SKM-1 (cell line): ENCODE data around the gene OTX2.

Experiments
- DNase-seq: peaks from one replicate; lab custom pipeline; 2025; ENCODE audit not compliant: unreplicated experiment; lab: John Stamatoyannopoulos, UW

OTX2 gene

DNA sequence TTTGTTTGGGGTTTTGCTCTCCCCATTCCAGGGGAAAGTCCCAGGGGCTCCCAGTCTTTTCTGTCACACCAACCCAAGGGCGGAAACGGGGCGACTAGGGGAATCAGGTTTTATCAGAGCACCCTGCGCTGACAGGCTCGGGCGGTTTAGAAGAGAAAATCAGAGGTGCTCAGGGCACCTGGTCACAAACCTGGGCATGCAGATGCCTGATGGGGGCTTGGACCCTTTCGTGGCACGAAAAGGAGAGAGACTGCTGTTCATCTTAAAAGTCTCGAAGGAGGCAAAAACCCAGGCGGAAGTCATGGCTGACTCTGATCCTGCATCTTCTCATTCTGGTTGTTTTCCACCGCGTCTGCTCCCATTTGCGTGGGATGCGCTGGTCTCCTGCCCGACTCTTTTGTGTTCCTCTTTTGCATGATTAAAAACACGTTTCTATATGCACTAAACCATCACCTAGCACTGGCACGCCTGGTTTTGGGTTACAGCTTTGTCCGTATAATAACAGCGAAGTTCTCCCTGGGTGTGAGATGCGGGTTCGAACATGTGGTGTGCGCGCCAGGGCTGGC, 13.2 kb downstream of the OTX2 start:
- no peak for DNase-seq

DNA sequence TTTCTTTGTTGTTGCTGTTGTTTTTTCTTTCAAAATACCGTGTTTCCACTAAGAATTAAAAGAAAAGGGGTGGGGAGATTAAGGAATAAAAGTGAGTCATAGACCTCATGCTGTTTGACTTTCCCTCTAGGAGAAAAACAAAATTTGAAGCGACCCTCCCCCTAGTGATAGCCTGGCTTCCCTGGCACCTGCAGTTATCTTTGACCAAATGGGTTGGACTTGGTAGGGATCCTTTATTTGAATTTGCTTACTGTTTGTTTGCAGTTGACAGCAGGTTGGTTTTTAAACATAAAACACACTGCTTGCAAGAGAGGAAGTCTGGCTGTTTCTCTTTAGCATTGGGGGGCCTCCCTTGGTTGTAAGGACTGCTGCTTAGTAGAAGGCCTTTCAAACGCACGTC, 14.0 kb downstream of the OTX2 start:
- DNase-seq, result no peak

DNA sequence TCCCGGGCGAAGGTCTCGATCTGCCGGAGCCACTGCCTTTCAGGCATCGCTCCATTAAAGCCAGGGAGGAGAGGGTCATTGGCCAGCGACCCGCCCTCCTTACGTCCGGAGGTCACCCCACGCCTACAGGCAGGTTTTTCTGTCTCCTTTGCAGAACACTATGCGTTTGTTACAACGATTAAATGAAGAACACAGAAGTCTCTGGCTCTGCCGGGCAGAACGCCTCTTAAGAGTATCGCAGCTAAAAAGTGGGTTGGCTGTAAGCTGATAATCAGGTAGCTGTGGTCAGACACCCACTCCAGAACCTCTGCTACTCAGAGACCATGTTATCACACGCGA, 15.0 kb downstream of the OTX2 start:
- no peak for DNase-seq

DNA sequence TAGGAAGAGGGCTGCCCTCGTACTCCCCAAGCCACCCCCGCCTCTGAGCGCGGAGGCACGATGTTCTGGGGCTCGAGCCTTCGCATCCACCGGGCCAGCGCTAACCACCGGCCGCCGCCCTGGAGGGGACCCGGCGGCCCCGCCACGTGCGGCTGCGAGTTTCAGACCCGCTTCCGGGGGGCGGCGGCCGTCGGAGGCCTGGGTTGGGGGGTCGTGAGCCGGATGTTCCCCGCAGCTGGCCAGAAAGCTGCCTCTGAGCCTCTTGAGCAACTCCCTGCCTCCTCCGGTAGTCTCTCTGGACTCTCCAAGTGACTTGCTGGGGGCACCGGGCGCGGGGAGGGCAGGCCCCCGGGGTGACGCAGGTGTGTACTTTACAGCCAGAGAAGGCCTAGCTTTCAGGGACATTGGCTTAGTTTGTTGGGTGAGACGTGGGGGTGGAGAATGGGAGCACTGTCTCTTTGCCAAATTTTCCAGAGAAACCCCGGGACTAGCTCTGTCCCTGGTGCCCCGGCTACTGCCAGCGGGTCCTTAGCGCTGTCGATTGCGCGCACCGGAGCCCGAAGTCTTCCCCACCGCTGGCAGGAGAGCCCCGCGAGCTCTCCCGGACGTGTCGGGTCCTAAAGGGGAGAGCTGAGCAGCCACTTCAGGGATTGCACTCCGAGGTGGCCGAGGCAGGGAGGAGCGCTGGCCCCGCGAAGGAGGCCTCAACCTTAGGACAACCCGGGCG, 15.6 kb downstream of the OTX2 start:
- no peak for DNase-seq

DNA sequence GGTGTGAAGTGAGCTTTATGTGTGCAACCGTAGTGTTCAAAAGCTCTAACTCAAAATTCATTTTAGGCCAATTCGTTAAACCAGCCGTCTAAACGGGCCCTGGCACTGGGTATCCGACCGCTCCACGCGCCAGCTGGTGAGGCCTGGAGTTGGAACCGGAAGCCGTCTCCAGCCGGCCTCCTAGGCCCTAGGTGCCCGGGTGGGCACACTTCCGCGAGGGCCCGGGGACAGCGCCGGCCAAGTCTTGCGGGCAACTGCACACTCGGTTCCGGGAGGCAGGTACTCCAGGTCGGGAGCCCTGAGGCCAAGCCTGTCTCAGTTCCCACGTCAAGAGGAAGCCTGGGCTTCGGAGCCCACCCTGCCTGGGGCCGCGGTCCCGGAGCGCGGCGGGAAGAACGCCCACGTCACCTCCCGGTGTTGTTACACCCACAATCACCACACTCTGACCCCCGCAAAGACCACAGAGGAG, 16.2 kb downstream of the OTX2 start:
- DNase-seq, result no peak

DNA sequence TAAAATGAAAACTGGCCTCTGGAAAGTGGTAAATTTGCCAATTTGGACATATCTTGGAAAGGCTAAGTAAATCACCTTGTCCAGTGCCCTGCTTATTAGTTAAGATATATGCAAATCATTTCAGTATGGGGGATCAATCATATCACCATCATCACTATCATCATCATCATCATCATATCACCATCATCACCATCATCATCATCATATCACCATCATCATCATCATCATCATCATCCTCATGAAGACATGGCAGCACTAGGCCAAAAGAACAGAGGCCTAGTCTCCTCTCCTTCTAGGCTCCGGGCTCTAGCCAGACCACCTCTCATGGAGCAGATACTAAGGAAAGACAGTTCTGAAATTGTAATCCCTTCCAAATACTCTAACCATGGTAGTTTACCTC, 20.3 kb downstream of the OTX2 start:
- DNase-seq, result no peak

DNA sequence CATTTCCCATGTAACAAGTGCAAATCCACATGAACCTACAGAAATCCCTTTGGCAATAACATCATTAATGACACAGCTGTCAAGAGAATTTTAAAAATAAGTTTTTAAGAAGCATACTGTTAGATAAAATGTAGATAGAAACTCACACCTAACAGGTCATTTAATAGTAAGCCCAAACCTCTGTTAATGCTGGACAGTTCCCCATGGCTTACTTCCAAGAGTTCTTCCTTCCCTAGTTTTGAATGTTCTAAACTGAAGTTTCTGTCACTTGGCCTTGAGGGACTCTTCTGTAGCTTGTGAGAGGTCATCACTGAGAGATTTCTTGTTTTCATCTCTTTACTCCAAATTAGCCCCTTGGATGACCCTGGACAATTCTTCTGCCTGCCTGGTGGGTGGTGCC, 22.7 kb downstream of the OTX2 start:
- DNase-seq, result no peak

DNA sequence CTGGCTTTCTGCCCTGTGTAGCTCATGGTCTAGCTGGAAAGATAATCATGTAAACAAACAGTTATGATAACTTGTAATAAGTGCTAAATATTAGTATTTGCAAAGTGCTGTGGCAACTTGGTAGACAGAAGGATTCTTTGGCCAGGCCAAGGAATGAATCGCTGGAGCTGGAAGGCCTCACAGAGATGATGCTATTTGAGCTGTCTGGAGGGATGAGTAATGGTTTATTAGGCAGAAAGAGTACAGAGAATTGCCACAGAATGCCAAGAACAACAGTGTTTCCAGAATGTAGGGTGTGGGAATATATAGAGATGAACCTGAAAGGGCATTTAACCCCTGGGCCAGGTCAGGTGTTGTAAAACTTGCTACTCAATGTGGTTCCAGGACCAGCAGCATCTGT, 27.6 kb downstream of the OTX2 start:
- DNase-seq, result no peak

DNA sequence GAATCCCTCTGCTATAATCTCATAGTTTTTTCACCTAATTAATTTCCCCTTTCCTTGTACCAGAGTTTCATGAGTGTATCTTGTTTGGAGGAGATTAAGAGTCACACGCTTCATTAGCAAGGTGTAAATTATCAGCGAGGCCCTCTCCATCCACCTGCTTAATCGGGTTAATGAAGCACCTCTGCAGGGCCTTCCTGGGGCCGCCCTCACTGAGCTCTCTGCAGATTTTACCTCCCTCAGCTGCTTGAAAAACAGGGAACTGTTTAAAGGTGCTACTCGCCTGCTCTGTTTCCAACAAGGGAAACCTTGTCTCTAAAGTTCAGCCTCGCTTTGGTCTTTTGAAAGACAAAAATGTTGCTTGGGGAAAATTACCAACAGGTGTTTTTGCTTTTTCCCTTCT, 35.8 kb downstream of the OTX2 start:
- DNase-seq, result no peak

DNA sequence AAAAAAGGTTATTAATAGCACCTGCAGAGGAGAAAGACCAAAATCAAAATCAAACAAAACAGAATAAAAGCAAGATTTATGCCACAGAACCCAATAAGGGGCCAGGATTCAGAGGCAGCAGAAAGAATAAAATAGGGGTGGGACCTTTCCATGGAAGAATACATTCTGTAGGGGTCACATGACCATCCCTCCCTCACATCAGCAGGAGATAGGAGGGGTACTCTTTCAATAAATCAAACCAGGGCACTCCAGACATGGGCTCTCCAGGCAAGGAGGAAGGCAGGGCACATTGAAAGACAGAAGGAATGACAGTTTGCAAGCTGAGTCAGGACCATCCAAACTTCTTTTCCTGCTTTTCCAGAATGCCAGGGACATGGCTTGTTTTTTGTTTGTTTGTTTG, 39.8 kb downstream of the OTX2 start:
- DNase-seq, result no peak

DNA sequence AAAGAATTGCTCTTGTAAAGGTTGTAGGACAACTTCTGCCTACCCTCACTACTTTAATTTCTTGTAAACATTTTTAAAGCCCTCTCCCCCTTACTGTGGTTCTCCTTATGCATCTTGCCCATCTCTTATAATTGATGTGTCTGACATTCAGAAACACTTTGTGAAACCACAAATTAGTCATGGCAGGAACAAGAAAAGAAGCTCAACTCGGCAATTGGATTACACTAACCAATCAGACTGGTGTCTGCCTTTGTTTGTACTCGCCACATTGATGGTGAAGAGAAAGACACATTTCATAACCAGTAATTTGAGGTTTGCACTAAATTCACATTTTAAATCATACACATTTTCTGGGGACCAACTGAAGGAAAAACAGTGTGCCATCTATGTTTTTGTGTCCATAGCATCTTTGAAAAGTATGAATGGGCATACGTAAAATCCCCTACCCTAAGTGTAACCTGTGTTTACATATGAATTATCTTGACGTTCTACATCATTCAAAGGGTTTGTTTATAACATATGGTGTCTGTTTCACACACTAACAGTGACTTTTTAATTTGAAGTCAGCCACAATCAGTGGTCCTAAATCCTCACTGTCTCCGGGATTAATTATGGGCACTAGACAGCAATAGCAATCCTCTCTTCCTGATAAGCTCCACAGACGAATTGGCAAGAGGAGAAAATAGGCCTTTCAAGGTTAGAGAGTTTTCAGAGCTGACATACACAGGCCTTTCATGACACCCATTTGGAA, 49.9 kb downstream of the OTX2 start:
- no peak for DNase-seq

DNA sequence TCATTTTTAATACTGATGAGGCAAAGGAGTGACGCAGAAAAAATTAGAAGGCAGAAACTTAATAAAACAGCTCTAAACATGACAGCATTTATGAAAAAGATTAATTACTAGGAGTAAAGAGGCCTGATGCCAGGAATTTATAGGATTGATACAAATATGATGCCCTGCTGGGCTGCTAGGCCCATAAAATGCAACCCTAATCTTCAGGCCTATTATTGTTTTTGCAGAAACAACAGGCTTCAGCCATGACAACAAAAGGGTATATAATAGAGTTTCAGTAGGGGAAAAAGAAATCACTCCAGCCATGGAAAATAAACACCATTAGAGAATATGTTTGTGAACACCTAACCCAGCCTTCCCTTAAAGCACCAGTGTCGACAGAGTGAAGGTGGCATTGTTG, 50.6 kb downstream of the OTX2 start:
- DNase-seq, result no peak

DNA sequence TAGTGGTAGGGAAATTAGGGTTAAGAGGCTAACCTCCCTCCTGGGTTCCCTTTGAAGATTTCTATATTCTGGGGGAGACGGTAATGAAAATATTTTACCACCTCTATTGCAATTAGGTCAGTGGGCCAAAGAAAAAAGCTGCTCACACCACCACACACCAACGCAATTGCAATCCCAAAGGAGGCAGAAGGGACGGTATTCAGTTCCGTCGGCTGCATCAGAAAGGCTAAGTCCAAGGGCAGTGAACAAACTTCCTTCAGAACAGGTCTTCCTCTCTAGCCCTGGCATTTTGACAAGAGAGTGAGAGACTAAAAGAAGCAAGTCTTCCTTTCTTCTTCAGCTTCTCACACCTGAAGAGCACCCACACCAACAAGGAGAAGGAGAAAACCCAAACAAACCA, 51.2 kb downstream of the OTX2 start:
- no peak for DNase-seq

DNA sequence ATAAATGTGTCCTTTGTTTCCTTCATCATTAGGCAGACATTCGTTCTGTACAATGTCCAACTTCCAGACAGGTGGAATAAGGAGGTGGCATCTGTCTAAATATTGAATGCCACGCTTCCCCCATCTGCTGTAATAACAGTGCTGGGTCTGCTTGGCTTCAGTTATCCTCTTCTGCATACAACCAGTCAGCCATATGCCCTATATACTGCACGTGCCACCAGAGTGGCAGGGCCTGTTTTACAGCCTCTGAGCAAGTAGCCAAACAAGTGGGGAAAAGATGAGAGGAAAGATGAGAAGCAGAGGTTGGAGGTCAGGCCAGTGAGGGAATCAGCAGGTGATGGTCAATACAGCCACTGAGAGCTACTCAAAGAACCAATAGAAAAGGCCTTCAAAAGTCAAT, 55.4 kb downstream of the OTX2 start:
- no peak for DNase-seq

DNA sequence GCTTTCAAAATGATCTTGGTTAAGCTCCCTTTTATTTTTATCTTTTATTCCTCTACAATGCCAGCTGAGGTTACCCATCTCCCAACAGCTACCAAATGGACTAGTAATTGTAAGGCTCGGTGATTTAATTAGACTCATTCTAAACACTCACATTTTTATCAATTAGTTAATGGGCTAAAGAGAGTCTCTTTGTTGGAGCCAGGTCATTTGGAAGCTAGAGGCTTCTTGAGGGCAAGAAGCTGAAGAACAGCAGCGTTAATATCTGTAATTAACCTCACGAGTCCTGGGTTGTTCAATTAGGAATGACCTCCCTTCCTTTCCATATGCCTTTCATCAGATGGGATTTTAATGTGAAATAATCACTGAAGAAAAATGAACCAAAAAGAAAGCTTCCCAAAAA, 56.9 kb downstream of the OTX2 start:
- no peak for DNase-seq

DNA sequence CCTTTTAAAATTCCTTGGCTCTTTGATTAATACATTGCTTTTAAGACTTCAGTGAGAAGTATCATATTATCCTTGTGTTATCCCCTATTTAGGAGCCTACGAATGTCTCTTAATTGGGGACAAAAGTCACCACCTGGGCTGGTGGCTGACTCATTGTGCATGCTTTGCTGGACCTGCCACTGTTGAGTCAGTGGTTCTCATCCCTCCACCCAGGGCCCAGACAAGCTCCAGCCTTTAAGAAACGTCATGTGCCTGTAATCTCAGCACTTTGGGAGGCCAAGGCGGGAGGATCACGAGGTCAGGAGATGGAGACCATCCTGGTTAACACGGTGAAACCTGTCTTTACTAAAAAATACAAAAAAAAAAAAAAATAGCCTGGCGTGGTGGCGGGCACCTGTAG, 57.9 kb downstream of the OTX2 start:
- no peak for DNase-seq

DNA sequence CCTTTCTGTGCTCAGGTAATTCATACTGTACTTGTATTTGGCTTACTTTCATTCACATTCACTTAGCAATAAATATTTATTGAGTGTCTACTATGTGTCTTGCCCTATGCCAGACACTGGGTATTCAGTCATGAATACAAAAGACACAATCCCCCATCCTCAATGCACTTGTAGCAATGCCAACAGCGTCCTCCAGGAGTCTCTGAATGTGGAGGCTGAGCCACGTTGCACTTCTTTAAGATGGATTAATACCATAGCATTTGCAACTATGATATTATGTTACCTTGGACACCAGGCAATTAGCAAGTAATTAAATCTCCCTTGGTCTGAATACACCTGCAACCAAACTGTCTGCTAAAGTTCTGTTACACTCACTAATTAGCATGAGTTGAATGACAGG, 58.8 kb downstream of the OTX2 start:
- no peak for DNase-seq
